ENCODE data around the gene KLK10. TPM values are rescaled to one million over a fixed set of nuclear protein-coding genes. Genes with fewer than 3 reads are reported as not detected.

KLK10 gene
- total and polyA plus RNA-seq, 10 of the 15 experiments (the other 5 are each of a cell fraction or from before 2014, with no cell fraction given), result not detected

- H3K27ac ChIP-seq (ENCODE audit: control insufficient read depth, insufficient read depth), result no peak overlapping the region
- no peaks in the 10 kb centered on the region for H3K36me3 ChIP-seq (ENCODE audit: control insufficient read depth in 2 of 2, insufficient read depth in 2 of 2, low read length in 1 of 2)
- in situ Hi-C loops (cut with MboI) (no loop called here), intact Hi-C loops (cut with micrococcal nuclease; ENCODE audit: unreplicated experiment) (no loop called here)
- H3K4me2 ChIP-seq (ENCODE audit: control insufficient read depth, insufficient read depth), result no peak overlapping the region
- ChIA-PET POLR2A (no interaction called here), SMC1A (ENCODE audit: uncharacterized antibody, unreplicated experiment) (no interaction called here), CTCF (no interaction called here), RAD21 (ENCODE audit: unreplicated experiment) (no interaction called here)
- no peaks in the 10 kb centered on the region; the same call in 2 of the 3 replicates for H3K9me3 ChIP-seq (replicated peaks; ENCODE audit: control insufficient read depth, insufficient read depth, low read length)
- H3K9ac ChIP-seq (ENCODE audit: control insufficient read depth, insufficient read depth, low read length), result no peak overlapping the region
- TF ChIP-seq JUNB (IDR thresholded peaks at IDR 0.05) (no peak), ZBED1 (IDR thresholded peaks at IDR 0.05; ENCODE audit: borderline replicate concordance) (no peak), EGR1 (IDR thresholded peaks at IDR 0.05; ENCODE audit: borderline replicate concordance in 1 of 2, low read depth in 2 of 2, low read length in 2 of 2) (no peak), ZZZ3 (IDR thresholded peaks at IDR 0.05; ENCODE audit: control insufficient read depth, insufficient read length, low read depth) (no peak), MYB (IDR thresholded peaks at IDR 0.05; ENCODE audit: borderline replicate concordance, low read depth, low read length) (no peak), NR2C2 (IDR thresholded peaks at IDR 0.05; ENCODE audit: borderline replicate concordance, control insufficient read depth, insufficient read length, low read depth) (no peak), DPF2 (IDR thresholded peaks at IDR 0.05) (no peak), ZSCAN29 (IDR thresholded peaks at IDR 0.05) (no peak), FOXK2 (IDR thresholded peaks at IDR 0.05) (no peak), BCLAF1 (IDR thresholded peaks at IDR 0.05) (no peak), TCF7 (IDR thresholded peaks at IDR 0.05; ENCODE audit: borderline replicate concordance) (no peak), MXI1 (IDR thresholded peaks at IDR 0.05; ENCODE audit: low read depth, low read length) (no peak), HDGF (IDR thresholded peaks at IDR 0.05) (no peak), IKZF2 (IDR thresholded peaks at IDR 0.05) (no peak)
- TF ChIP-seq, protein P1, sequence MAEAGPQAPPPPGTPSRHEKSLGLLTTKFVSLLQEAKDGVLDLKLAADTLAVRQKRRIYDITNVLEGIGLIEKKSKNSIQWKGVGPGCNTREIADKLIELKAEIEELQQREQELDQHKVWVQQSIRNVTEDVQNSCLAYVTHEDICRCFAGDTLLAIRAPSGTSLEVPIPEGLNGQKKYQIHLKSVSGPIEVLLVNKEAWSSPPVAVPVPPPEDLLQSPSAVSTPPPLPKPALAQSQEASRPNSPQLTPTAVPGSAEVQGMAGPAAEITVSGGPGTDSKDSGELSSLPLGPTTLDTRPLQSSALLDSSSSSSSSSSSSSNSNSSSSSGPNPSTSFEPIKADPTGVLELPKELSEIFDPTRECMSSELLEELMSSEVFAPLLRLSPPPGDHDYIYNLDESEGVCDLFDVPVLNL (IDR thresholded peaks at IDR 0.05; ENCODE audit: low read depth, low read length), result no peak
- TF ChIP-seq, protein P2, sequence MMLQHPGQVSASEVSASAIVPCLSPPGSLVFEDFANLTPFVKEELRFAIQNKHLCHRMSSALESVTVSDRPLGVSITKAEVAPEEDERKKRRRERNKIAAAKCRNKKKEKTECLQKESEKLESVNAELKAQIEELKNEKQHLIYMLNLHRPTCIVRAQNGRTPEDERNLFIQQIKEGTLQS (IDR thresholded peaks at IDR 0.05; ENCODE audit: borderline replicate concordance, extremely low read depth, low read depth, low read length), result no peak
- ATAC-seq (no peak), FAIRE-seq (no peak), DNase-seq (ENCODE audit: low read depth, low spot score) (no peak)
- H3K4me3 ChIP-seq, result no peak overlapping the region
- no TSS peak for BruUV-seq (replicated peaks)
- WGBS (ENCODE audit: insufficient coverage, insufficient replicate concordance, low lambda C conversion rate, missing lambda C conversion rate), result 4% methylated on average over 3 of the region's 3 CpGs
- no peak overlapping the region for H2AFZ ChIP-seq (ENCODE audit: control insufficient read depth, low read depth, low read length)
- H3K4me1 ChIP-seq (ENCODE audit: control insufficient read depth, insufficient read depth, low read length), result no peaks in the 10 kb centered on the region
- no peaks in the 10 kb centered on the region for H3K79me2 ChIP-seq (ENCODE audit: control insufficient read depth, insufficient read depth, low read length)
- no peaks in the 10 kb centered on the region; a peak in 2 of 4 replicates for H3K27me3 ChIP-seq (replicated peaks in 1 of 2; ENCODE audit: control insufficient read depth in 2 of 2, insufficient read depth in 2 of 2, low read length in 1 of 2)
- no peaks in the 10 kb centered on the region for H4K20me1 ChIP-seq (ENCODE audit: control insufficient read depth, insufficient read depth)
These were observed 55.2 kb downstream of the KLK10 start for GRCh38 chr19:50964266-50964665.

Measured in GM12878 (cell line).